D721Med (cell line): ENCODE results near the gene NEMP1.
A peak's percentile ranks its signal among the peaks of the same experiment; 100 is the strongest.

Source experiments
- DNase-seq: peaks from one replicate; pipeline ENCODE4 v3.0.0; 2011; ENCODE audit warnings: low spot score; ENCODE audit not compliant: insufficient read length
- FAIRE-seq: peaks from 2 replicates; lab custom pipeline; 2011; peaks lifted over from hg19 to GRCh38; lab: Jason Lieb, UNC
- CTCF ChIP-seq: IDR thresholded peaks from 2 replicates; pipeline ENCODE4 v1.5.1; 2012; ENCODE audit warnings: mild to moderate bottlenecking, control low read depth; ENCODE audit not compliant: insufficient read depth; ENCODE audit errors: missing control alignments

Gene NEMP1

GRCh38 chr12:57111031-57111734 is 32.6 kb upstream of the NEMP1 start, which contains the start of gene STAT6:
Gene STAT6, minus strand, starts transcription at chr12:57111362. Its CDS starts 3,084 bp downstream, at chr12:57108278.
- FAIRE-seq (no peak), DNase-seq (peak; percentile 7)
- TF ChIP-seq CTCF, result no peak

GRCh38 chr12:57110104-57111030 is 31.8 kb upstream of the NEMP1 start:
- FAIRE-seq, result no peak
- no peak for TF ChIP-seq CTCF
- no peak for DNase-seq

GRCh38 chr12:57109207-57110103 is 30.9 kb upstream of the NEMP1 start:
- no peak for TF ChIP-seq CTCF
- DNase-seq (peak; percentile 24), FAIRE-seq (no peak)

GRCh38 chr12:57107456-57108155 is 29.0 kb upstream of the NEMP1 start:
- TF ChIP-seq CTCF, result no peak
- FAIRE-seq, result no peak
- DNase-seq, result no peak

- DNase-seq, result no peak
- TF ChIP-seq CTCF, result no peak
- FAIRE-seq, result no peak
Measured at GRCh38 chr12:57106021-57106708, 27.6 kb upstream of the NEMP1 start.
